ENCODE results near the gene ARHGEF19.
A peak's percentile ranks its signal among the peaks of the same experiment; 100 is the strongest.
"Not testable (repeated sequence)": the region's sequence is repeated elsewhere in the genome, so short reads cannot be mapped to it uniquely, and the experiment has no call there.

The ARHGEF19 gene

GRCh38 chr1:16196874-16197273, 15.6 kb downstream of the ARHGEF19 start:
- H3K36me3 ChIP-seq (ENCODE audit: control insufficient read depth in 2 of 2, insufficient read depth in 1 of 2, low read length in 2 of 2): no peaks in the 10 kb centered on the region
- H3K27ac ChIP-seq (ENCODE audit: extremely low read depth, low read depth, low read length): no peak overlapping the region
- no peak overlapping the region for H3K4me3 ChIP-seq (ENCODE audit: low read depth, low read length)
- ChIA-PET POLR2A (no interaction called here), CTCF (interaction anchor here (0.7 to 1.4 kb wide), 4 partner anchors 10 to 167 kb away, joined by 3 to 6 read pairs (median 4); no protein-coding TSS in a partner anchor)
- H3K4me1 ChIP-seq (ENCODE audit: control insufficient read depth, insufficient read depth, low read length): no peaks in the 10 kb centered on the region
- H3K9me3 ChIP-seq (ENCODE audit: control insufficient read depth, insufficient read depth, low read depth, low read length): no peaks in the 10 kb centered on the region
- TF ChIP-seq REST (tag by site-specific recombination; IDR thresholded peaks at IDR 0.05): no peak
- no peak for TF ChIP-seq ZNF280D (tag by site-specific recombination; IDR thresholded peaks at IDR 0.05)
- TF ChIP-seq ZNF513 (tag by site-specific recombination; IDR thresholded peaks at IDR 0.05): no peak
- no peak for TF ChIP-seq ZBTB6 (tag by site-specific recombination; IDR thresholded peaks at IDR 0.05)
- TF ChIP-seq ZNF792 (tag by site-specific recombination; IDR thresholded peaks at IDR 0.05): no peak
- TF ChIP-seq HIC1 (tag by site-specific recombination; IDR thresholded peaks at IDR 0.05): no peak
- TF ChIP-seq ZNF623 (tag by site-specific recombination; IDR thresholded peaks at IDR 0.05): no peak
- no peak for TF ChIP-seq ZNF184 (tag by site-specific recombination; IDR thresholded peaks at IDR 0.05)
- TF ChIP-seq ZFHX2 (tag by site-specific recombination; conservative IDR thresholded peaks at IDR 0.05): no peak

- H3K36me3 ChIP-seq (ENCODE audit: control insufficient read depth in 2 of 2, insufficient read depth in 1 of 2, low read length in 2 of 2); H3K27ac ChIP-seq (ENCODE audit: extremely low read depth, low read depth, low read length); H3K4me3 ChIP-seq (ENCODE audit: low read depth, low read length); H3K9me3 ChIP-seq (ENCODE audit: control insufficient read depth, insufficient read depth, low read depth, low read length); H3K4me1 ChIP-seq (ENCODE audit: control insufficient read depth, insufficient read depth, low read length); POLR2A ChIA-PET: not testable (repeated sequence)
- CTCF ChIA-PET: interaction anchor here (0.7 to 1.4 kb wide), 3 partner anchors 8 to 117 kb away, joined by 4 to 6 read pairs (median 4); no protein-coding TSS in a partner anchor
- 0 out of 2 replicates have a peak, but pooled peaks have one; percentile 34 for TF ChIP-seq ZNF121 (tag by site-specific recombination; IDR thresholded peaks at IDR 0.05)
Measured at GRCh38 chr1:16196139-16196538, 16.3 kb downstream of the ARHGEF19 start.

All from HEK293 (cell line).